ENCODE results near the gene GPC3.

GPC3 gene

GRCh38 chrX:133594156-133594555 is 391.2 kb downstream of the GPC3 start:
- H3K4me3 ChIP-seq (ENCODE audit: low read length) = no peak overlapping the region
- H3K9me3 ChIP-seq (ENCODE audit: control insufficient read depth, insufficient read depth, low read length) = no peaks in the 10 kb centered on the region
- no peak overlapping the region for H3K27ac ChIP-seq (ENCODE audit: low read depth, low read length)
- H3K9me2 ChIP-seq (replicated peaks; ENCODE audit: control insufficient read depth, low read length) = no peaks in the 10 kb centered on the region
- no peaks in the 10 kb centered on the region for H4K20me1 ChIP-seq (ENCODE audit: control insufficient read depth, insufficient read depth, low read depth, low read length)
- no peak overlapping the region for H3K4me2 ChIP-seq (ENCODE audit: low read length)
- H3K27me3 ChIP-seq (ENCODE audit: control insufficient read depth, low read length) = no peaks in the 10 kb centered on the region
- TF ChIP-seq CTCF (IDR thresholded peaks at IDR 0.05; ENCODE audit: low read depth, low read length, poor library complexity, severe bottlenecking) (no peak), EZH2phosphoT487 (IDR thresholded peaks at IDR 0.05; ENCODE audit: borderline replicate concordance, low read length) (no peak)
- no peaks in the 10 kb centered on the region for H3K79me2 ChIP-seq (ENCODE audit: control insufficient read depth, low read length)
- H3K4me1 ChIP-seq (ENCODE audit: control insufficient read depth, low read length) = no peaks in the 10 kb centered on the region
- H3K36me3 ChIP-seq (ENCODE audit: control insufficient read depth, low read length) = no peaks in the 10 kb centered on the region
- H3F3A ChIP-seq (ENCODE audit: control insufficient read depth, insufficient read depth) = no peaks in the 10 kb centered on the region

- H3K4me1 ChIP-seq (ENCODE audit: control insufficient read depth, low read length) = no peaks in the 10 kb centered on the region
- no peak overlapping the region for H3K27ac ChIP-seq (ENCODE audit: low read depth, low read length)
- no peaks in the 10 kb centered on the region for H3K9me2 ChIP-seq (replicated peaks; ENCODE audit: control insufficient read depth, low read length)
- no peaks in the 10 kb centered on the region for H3K36me3 ChIP-seq (ENCODE audit: control insufficient read depth, low read length)
- TF ChIP-seq CTCF (IDR thresholded peaks at IDR 0.05; ENCODE audit: low read depth, low read length, poor library complexity, severe bottlenecking) = no peak
- no peak for TF ChIP-seq EZH2phosphoT487 (IDR thresholded peaks at IDR 0.05; ENCODE audit: borderline replicate concordance, low read length)
- no peaks in the 10 kb centered on the region for H3K27me3 ChIP-seq (ENCODE audit: control insufficient read depth, low read length)
- H3F3A ChIP-seq (ENCODE audit: control insufficient read depth, insufficient read depth) = no peaks in the 10 kb centered on the region
- no peaks in the 10 kb centered on the region for H3K9me3 ChIP-seq (ENCODE audit: control insufficient read depth, insufficient read depth, low read length)
- H3K4me3 ChIP-seq (ENCODE audit: low read length) = no peak overlapping the region
- H3K4me2 ChIP-seq (ENCODE audit: low read length) = no peak overlapping the region
- H3K79me2 ChIP-seq (ENCODE audit: control insufficient read depth, low read length) = no peaks in the 10 kb centered on the region
- no peaks in the 10 kb centered on the region for H4K20me1 ChIP-seq (ENCODE audit: control insufficient read depth, insufficient read depth, low read depth, low read length)
These were observed 391.9 kb downstream of the GPC3 start for GRCh38 chrX:133593531-133593930.

GRCh38 chrX:133590703-133591505 is 394.5 kb downstream of the GPC3 start:
- Histone ChIP-seq H4K20me1 (ENCODE audit: control insufficient read depth, insufficient read depth, low read depth, low read length) (no peaks in the 10 kb centered on the region), H3K79me2 (ENCODE audit: control insufficient read depth, low read length) (no peaks in the 10 kb centered on the region), H3K4me2 (ENCODE audit: low read length) (no peak overlapping the region), H3F3A (ENCODE audit: control insufficient read depth, insufficient read depth) (no peaks in the 10 kb centered on the region), H3K27me3 (ENCODE audit: control insufficient read depth, low read length) (no peaks in the 10 kb centered on the region), H3K9me3 (ENCODE audit: control insufficient read depth, insufficient read depth, low read length) (no peaks in the 10 kb centered on the region), H3K36me3 (ENCODE audit: control insufficient read depth, low read length) (no peaks in the 10 kb centered on the region), H3K4me3 (ENCODE audit: low read length) (no peak overlapping the region), H3K9me2 (replicated peaks; ENCODE audit: control insufficient read depth, low read length) (no peaks in the 10 kb centered on the region), H3K27ac (ENCODE audit: low read depth, low read length) (no peak overlapping the region), H3K4me1 (ENCODE audit: control insufficient read depth, low read length) (no peaks in the 10 kb centered on the region)
- TF ChIP-seq CTCF (IDR thresholded peaks at IDR 0.05; ENCODE audit: low read depth, low read length, poor library complexity, severe bottlenecking) = no peak
- TF ChIP-seq EZH2phosphoT487 (IDR thresholded peaks at IDR 0.05; ENCODE audit: borderline replicate concordance, low read length) = no peak

Data from DOHH2 (cell line).